Neural progenitor cell (in vitro differentiated cells): ENCODE measurements around the gene DMBX1. TPM values are rescaled to one million over a fixed set of nuclear protein-coding genes. Genes with fewer than 3 reads are reported as not detected.

ENCODE experiments used
- DNase-seq: peaks from one replicate; pipeline ENCODE4 v3.0.0-alpha.2; 2016; ENCODE audit warnings: low spot score
- H2AFZ ChIP-seq: fragments of 200-600 bp; sonication (generic); replicated peaks from 2 replicates; pipeline ENCODE4 v1.6.1; 2016; ENCODE audit warnings: antibody characterized with exemption
- H3F3A ChIP-seq: fragments of 200-600 bp; sonication (generic); 2 replicates; pipeline ENCODE4 v1.6.1; 2016; ENCODE audit warnings: antibody characterized with exemption, low read depth
- H3K27ac ChIP-seq: fragments of 200-600 bp; sonication (generic); 2 replicates; pipeline ENCODE4 v1.5.1; 2016; ENCODE audit warnings: mild to moderate bottlenecking
- H3K27me3 ChIP-seq: fragments of 200-600 bp; sonication (generic); 2 replicates; pipeline ENCODE4 v1.6.1; 2016; ENCODE audit warnings: mild to moderate bottlenecking, moderate library complexity
- H3K36me3 ChIP-seq: fragments of 200-600 bp; sonication (generic); 2 replicates; pipeline ENCODE4 v1.5.1; 2016
- H3K4me1 ChIP-seq: fragments of 200-600 bp; sonication (generic); 2 replicates; pipeline ENCODE4 v1.6.1; 2016; ENCODE audit warnings: mixed run types
- H3K4me2 ChIP-seq: fragments of 200-600 bp; sonication (generic); 2 replicates; pipeline ENCODE4 v1.6.1; 2016
- H3K4me3 ChIP-seq: fragments of 200-600 bp; sonication (generic); 2 replicates; pipeline ENCODE4 v1.5.1; 2016
- H3K79me2 ChIP-seq: fragments of 200-600 bp; sonication (generic); 2 replicates; pipeline ENCODE4 v1.6.1; 2016; ENCODE audit warnings: low read depth
- H3K9ac ChIP-seq: fragments of 200-600 bp; sonication (generic); 2 replicates; pipeline ENCODE4 v1.6.1; 2016
- H3K9me3 ChIP-seq: fragments of 200-600 bp; sonication (generic); 2 replicates; pipeline ENCODE4 v1.5.1; 2016; ENCODE audit warnings: low read depth
- H4K20me1 ChIP-seq: fragments of 200-600 bp; sonication (generic); 2 replicates; pipeline ENCODE4 v1.6.1; 2016; ENCODE audit warnings: low read depth
- H3K27ac Mint-ChIP-seq: 3 replicates; pipeline ENCODE4 v1.8.0; 2021; ENCODE audit warnings: mixed read lengths
- H3K27me3 Mint-ChIP-seq: 2 replicates; pipeline ENCODE4 v1.8.0; 2022; ENCODE audit warnings: low read depth, mild to moderate bottlenecking, inconsistent platforms, moderate library complexity, mixed read lengths; ENCODE audit not compliant: insufficient read depth
- H3K36me3 Mint-ChIP-seq: 3 replicates; pipeline ENCODE4 v1.8.0; 2021; ENCODE audit warnings: mixed read lengths
- H3K4me1 Mint-ChIP-seq: 3 replicates; pipeline ENCODE4 v1.8.0; 2021; ENCODE audit warnings: mixed read lengths
- H3K4me3 Mint-ChIP-seq: 3 replicates; pipeline ENCODE4 v1.8.0; 2021; ENCODE audit warnings: mild to moderate bottlenecking, moderate library complexity, mixed read lengths
- H3K9me3 Mint-ChIP-seq: 3 replicates; pipeline ENCODE4 v1.8.0; 2020; ENCODE audit warnings: mixed read lengths
- EZH2 ChIP-seq: fragments of 200-600 bp; sonication (generic); IDR thresholded peaks from 2 replicates; pipeline ENCODE4 v1.6.1; 2017; ENCODE audit warnings: antibody characterized with exemption, mild to moderate bottlenecking, moderate library complexity
- EZH2phosphoT487 ChIP-seq: fragments of 200-600 bp; sonication (generic); IDR thresholded peaks from 2 replicates; pipeline ENCODE4 v1.6.1; 2017; ENCODE audit warnings: antibody characterized with exemption
- total RNA-seq: library from RNA; depleted of rRNA; stranded (reverse); fragments of >200 nt; gene quantifications from 2 replicates; pipeline ENCODE4 v1.2.3, GENCODE V29; 2015; ENCODE audit warnings: low replicate concordance
- TF ChIP-seq, protein P1 (sequence below): fragments of 200-600 bp; sonication (generic); IDR thresholded peaks from 2 replicates; pipeline ENCODE4 v1.5.1; 2017; ENCODE audit warnings: antibody characterized with exemption, mild to moderate bottlenecking

Gene DMBX1
- total RNA-seq, 1 donor from 2014 or later = 0.06 TPM

DNA sequence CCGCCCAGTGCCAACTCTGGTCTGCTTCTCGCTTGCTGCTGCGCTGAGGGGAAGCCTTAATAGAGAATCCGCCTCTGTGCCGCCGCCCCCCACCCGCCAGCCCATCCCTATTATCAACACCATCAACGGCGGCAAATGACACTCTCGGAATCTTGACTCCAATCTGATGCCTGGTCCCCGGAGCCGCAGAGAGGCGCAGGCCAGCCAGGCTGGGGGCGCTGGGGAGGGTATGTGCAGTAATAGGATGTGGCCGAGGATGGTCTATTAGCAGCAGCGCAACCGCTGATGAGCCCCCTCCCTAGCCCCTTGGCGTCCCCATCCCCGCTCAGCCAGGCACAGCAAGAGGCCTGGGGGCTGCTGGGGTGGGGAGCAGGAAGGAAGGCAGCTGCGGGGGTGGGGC, 15.1 kb upstream of the DMBX1 start:
- Histone ChIP-seq H3K9me3 (no peaks in the 10 kb centered on the region), H3K4me1 (peaks cover 18% of the 10 kb centered on the region), H3K4me3 (no peak overlapping the region), H3K79me2 (no peaks in the 10 kb centered on the region), H4K20me1 (peaks cover 76% of the 10 kb centered on the region), H3F3A (peaks cover 29% of the 10 kb centered on the region), H3K36me3 (no peaks in the 10 kb centered on the region), H2AFZ (no peak overlapping the region), H3K9ac (no peak overlapping the region), H3K4me2 (no peak overlapping the region), H3K27ac (no peak overlapping the region), H3K27me3 (peaks cover 100% of the 10 kb centered on the region)
- Mint-ChIP-seq H3K9me3 (no peaks in the 10 kb centered on the region), H3K4me1 (peaks cover 35% of the 10 kb centered on the region), H3K27ac (no peak overlapping the region), H3K4me3 (no peak overlapping the region), H3K27me3 (peaks cover 59% of the 10 kb centered on the region), H3K36me3 (no peaks in the 10 kb centered on the region)
- TF ChIP-seq, protein P1, sequence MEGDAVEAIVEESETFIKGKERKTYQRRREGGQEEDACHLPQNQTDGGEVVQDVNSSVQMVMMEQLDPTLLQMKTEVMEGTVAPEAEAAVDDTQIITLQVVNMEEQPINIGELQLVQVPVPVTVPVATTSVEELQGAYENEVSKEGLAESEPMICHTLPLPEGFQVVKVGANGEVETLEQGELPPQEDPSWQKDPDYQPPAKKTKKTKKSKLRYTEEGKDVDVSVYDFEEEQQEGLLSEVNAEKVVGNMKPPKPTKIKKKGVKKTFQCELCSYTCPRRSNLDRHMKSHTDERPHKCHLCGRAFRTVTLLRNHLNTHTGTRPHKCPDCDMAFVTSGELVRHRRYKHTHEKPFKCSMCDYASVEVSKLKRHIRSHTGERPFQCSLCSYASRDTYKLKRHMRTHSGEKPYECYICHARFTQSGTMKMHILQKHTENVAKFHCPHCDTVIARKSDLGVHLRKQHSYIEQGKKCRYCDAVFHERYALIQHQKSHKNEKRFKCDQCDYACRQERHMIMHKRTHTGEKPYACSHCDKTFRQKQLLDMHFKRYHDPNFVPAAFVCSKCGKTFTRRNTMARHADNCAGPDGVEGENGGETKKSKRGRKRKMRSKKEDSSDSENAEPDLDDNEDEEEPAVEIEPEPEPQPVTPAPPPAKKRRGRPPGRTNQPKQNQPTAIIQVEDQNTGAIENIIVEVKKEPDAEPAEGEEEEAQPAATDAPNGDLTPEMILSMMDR = no peak
- no peak for TF ChIP-seq EZH2
- TF ChIP-seq EZH2phosphoT487 = no peak
- no peak for DNase-seq

DNA sequence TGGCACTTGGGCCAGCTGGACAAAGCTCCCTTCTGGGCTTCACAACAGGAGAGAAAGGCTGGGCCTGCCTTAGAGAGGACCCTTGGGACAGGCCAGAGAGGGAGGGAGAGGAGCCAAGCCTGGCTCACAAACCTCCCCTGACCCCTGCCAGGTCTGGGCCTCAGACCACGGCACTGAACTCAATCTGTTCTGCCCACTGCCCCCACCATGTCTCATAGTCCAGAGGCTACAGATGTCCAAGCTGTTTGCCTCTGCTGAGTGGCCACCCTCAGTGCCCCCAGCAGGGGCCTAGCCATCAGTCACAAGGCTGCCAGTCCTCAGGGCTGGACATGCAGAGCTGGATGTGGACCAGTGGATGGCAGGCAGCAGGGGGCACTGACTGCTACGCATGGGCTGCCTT, 13.0 kb upstream of the DMBX1 start:
- Mint-ChIP-seq H3K9me3 (no peaks in the 10 kb centered on the region), H3K27me3 (peaks cover 61% of the 10 kb centered on the region), H3K36me3 (no peaks in the 10 kb centered on the region), H3K27ac (no peak overlapping the region), H3K4me1 (peaks cover 33% of the 10 kb centered on the region), H3K4me3 (no peak overlapping the region)
- peaks cover 100% of the 10 kb centered on the region for H3K27me3 ChIP-seq
- H3F3A ChIP-seq = peaks cover 24% of the 10 kb centered on the region
- H3K4me1 ChIP-seq = peaks cover 26% of the 10 kb centered on the region
- no peak for DNase-seq
- H3K27ac ChIP-seq = no peak overlapping the region
- H3K9me3 ChIP-seq = no peaks in the 10 kb centered on the region
- H2AFZ ChIP-seq = no peak overlapping the region
- no peak overlapping the region for H3K9ac ChIP-seq
- H3K36me3 ChIP-seq = no peaks in the 10 kb centered on the region
- no peaks in the 10 kb centered on the region for H3K79me2 ChIP-seq
- peaks cover 73% of the 10 kb centered on the region for H4K20me1 ChIP-seq
- no peak overlapping the region for H3K4me3 ChIP-seq
- TF ChIP-seq EZH2phosphoT487 = no peak
- TF ChIP-seq EZH2 = no peak
- TF ChIP-seq, protein P1 = no peak
- H3K4me2 ChIP-seq = no peak overlapping the region

DNA sequence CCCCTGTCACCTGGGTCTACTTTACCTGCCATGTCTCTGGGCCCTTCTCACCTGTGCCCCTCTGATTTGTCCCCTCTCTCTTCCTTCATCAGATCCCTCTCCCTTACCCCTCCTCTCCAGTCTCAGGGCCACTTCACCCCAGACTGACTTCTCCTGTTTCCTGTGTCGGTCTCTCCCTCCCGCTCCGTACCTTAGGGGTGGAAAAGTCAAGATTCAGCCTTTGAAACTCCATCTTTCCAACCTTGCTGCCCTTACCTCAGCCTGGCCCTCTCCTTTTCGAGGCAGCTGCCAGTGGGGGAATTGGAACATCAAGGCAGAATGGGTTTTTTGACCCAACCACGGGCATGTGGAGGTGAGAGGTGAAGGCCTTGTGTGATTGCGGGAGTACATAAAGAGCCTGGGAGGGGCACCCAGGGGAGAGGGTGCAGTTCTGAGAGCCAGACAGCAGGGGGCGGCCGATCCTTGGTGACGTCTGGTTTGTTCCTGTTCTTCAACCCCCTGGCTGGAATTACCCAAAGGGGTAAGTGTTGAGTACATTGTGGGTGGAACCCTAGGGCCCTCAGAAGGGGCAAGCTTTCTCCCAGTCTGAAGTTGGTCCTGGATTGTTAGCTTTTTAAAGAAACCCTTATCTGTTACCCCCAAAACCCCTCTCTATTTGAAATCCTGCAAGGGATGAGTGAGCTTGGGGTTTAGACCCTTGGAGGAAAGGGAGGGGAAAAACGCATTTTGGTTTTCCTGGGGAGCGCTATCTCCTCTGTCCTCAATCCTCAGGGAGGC, 12.3 kb upstream of the DMBX1 start:
- no peaks in the 10 kb centered on the region for H3K36me3 Mint-ChIP-seq
- H2AFZ ChIP-seq = no peak overlapping the region
- no peak overlapping the region for H3K4me3 ChIP-seq

More for the DNA sequence above, 12.3 kb upstream of the DMBX1 start:
- Histone ChIP-seq H3K9ac (no peak overlapping the region), H3K27ac (no peak overlapping the region), H3K4me2 (no peak overlapping the region), H3F3A (peaks cover 20% of the 10 kb centered on the region), H3K27me3 (peaks cover 100% of the 10 kb centered on the region), H4K20me1 (peaks cover 71% of the 10 kb centered on the region), H3K4me1 (peaks cover 26% of the 10 kb centered on the region), H3K79me2 (no peaks in the 10 kb centered on the region), H3K36me3 (no peaks in the 10 kb centered on the region), H3K9me3 (no peaks in the 10 kb centered on the region)
- TF ChIP-seq EZH2 = no peak
- TF ChIP-seq, protein P1 = peak; percentile 87
- TF ChIP-seq EZH2phosphoT487 = no peak
- Mint-ChIP-seq H3K4me3 (no peak overlapping the region), H3K4me1 (peaks cover 33% of the 10 kb centered on the region), H3K27me3 (peaks cover 59% of the 10 kb centered on the region), H3K27ac (no peak overlapping the region), H3K9me3 (no peaks in the 10 kb centered on the region)
- peak; percentile 81 for DNase-seq
